DMS53 treated with DMSO at 0.1 percent for 48 hours (cell line): ENCODE results near the gene JMY.
A peak's percentile ranks its signal among the peaks of the same experiment; 100 is the strongest.
"Not testable (repeated sequence)": the region's sequence is repeated elsewhere in the genome, so short reads cannot be mapped to it uniquely, and the experiment has no call there.

Experiments used
- DNase-seq: peaks from one replicate; lab custom pipeline; 2025; ENCODE audit not compliant: unreplicated experiment; lab: John Stamatoyannopoulos, UW

Gene JMY

DNA sequence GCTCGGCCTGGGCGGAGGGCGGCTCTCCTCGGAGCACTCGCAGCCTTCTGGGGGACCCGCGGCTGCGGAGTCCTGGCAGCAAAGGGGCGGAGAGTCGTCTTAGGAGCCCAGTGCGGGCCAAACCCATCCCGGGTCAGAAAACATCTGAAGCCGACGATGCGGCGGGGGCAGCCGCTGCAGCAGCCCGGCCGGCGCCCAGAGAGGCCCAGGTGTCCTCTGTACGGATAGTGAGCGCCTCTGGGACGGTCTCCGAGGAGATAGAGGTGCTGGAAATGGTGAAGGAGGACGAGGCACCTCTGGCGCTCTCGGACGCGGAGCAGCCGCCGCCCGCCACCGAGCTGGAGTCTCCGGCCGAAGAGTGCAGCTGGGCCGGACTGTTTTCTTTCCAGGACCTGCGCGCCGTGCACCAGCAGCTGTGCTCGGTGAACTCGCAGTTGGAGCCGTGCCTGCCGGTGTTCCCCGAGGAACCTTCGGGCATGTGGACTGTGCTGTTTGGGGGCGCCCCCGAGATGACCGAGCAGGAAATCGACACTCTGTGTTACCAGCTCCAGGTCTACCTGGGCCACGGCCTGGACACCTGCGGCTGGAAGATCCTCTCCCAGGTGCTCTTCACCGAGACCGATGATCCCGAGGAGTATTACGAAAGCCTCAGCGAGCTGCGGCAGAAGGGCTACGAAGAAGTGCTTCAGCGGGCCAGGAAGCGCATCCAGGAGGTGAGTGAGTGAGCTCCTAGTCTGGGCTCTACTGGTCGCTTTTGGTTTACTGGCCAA, 1.2 kb downstream of the JMY start:
- DNase-seq = peak; percentile 56

DNA sequence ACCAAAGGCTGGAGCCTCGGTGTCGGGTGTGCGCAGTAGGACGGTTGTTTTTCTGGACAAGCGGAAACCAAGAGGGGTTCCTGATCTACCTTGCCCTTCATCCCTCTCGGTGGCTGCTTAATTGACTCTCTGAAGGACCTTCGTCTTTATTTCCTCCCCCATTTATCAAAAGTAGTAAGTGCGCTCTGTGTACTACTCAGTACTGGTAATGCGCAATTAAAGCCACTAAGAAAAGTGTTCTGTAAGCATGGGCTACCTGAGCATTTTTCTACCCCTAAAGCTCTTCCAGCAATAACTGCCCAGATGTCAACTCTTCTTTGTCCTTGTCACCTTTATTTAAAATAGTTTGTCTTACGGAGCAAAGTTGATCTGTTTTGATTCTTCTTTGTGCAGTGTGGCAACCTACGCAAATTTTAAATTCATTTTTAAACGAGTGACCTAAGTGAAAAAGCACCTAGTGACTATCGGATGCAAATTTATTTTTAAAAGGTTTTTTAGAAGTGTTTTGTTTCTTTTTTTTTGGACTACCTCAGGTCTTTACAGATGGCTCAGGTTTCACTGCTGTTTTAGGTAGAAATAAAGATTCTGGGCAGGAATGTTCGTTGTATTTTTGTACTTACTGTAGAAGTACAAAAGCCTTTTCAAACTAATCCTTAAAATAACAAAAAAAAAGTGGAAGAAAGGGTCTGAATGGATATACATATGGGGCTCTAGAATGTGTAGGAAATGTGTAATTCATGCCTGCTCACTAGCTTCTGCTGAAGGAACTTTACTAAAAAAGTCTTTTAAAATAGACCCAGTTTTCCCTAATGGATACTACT, 2.0 kb downstream of the JMY start:
- DNase-seq = peak; percentile 56

DNA sequence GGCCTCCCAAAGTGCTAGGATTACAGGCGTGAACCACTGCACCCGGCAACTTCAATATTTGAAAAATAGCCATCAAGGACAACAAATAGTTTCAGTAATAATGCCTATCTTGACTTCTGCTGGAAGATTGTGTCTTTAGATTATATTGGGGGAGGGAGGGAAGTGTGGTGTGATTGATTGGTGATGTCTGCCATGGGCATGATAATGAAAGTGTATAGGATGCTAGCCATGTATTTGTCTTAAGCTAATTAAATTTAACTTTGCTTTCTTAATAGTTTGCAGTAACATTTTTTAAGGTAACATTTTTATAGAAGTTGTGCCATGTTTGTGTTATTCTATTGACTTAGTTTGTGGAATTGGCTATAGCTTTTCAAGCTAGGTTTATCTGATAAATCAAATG, 4.6 kb downstream of the JMY start:
- no peak for DNase-seq

DNA sequence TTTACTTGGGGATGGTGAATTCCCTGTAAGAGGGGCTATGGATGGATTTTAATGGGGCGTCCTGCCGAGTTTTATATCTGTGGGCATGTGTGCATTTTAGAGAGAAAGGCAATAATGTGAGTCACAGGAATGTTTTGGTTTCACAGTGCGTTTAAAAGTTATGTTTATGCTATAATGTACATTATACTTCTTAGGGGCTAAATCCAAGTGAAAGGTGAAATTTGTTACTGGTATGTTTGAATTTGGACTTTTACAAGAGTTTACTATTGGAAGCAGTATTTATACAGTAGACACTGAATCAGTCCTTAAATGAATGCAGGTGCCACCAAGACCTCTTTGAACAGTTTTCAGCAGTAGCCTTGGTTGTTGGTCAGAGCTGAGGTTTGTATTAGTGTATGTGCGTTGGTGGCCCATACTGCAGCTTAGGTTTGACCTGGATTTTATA, 5.6 kb downstream of the JMY start:
- DNase-seq = no peak

DNA sequence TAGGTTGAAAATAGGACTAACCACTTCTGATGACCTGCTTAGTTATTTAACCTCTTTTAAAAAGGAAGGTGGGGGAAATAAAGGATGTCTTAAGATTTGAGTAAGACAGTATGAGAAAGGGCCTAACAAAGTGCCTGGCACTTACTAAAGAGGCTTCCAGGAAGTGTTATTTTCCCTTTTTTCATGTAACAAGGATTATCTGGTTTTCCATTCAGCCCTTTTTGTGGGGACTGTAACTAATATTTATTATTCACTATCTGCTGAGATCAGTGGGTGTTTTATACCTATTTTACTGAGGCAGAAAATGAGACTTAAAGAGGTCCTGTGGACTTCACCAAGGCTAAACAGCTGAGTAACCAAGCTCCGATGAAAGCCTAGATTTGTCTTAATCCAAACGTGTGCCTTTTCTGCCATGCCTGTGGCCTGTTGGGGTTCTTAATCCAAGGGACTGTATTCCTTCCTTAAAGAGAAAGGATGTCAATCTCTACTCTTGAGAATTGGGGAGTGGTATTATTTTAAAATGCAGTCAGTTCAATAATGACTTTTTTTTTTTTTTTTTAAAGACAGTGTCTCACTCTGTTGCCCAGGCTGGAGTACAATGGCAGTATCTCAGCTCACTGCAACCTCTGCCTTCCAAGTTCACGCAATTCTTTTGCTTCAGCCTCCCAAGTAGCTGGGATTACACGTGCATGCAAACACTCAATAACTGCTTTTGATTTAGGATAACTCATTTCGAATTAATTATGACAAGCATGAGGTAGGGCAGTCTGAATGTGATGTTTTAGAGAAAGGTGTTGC, 6.5 kb downstream of the JMY start:
- DNase-seq = no peak

DNA sequence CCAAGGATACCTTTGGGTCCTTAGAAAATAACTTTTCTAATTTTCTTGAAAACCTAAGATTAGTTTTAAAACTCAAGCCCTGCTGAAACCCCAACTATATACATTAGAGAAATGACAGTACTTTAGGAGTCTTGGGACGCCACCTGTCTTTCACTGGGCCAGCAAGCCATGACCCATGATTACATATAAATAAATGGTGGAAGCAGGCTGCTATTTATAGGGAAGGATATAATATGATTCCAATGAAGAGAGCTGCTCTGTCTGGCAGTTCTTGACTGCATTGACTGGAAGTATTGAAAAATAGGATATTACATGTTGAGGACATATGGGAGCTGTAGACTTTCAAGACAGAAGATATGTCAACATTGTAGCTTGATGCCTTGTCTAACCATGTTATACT, 7.3 kb downstream of the JMY start:
- DNase-seq = no peak

DNA sequence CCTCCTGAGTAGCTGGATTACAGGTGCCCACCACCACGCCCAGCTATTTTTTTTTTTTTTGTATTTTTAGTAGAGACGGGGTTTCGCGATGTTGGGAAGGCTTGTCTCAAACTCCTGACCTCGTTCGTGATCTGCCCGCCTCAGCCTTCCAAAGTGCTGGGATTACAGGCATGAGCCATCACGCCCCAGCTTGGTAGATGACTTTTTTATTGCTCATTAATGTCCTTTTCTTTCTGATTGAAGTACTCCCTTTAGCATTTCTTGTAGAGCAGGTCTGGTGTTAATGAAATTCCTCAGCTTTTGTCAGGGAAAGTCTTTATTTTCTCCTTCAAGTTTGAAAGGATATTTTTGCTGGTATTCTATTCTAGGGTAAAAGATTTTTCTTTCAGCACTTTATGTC, 18.1 kb downstream of the JMY start:
- DNase-seq = not testable (repeated sequence)

DNA sequence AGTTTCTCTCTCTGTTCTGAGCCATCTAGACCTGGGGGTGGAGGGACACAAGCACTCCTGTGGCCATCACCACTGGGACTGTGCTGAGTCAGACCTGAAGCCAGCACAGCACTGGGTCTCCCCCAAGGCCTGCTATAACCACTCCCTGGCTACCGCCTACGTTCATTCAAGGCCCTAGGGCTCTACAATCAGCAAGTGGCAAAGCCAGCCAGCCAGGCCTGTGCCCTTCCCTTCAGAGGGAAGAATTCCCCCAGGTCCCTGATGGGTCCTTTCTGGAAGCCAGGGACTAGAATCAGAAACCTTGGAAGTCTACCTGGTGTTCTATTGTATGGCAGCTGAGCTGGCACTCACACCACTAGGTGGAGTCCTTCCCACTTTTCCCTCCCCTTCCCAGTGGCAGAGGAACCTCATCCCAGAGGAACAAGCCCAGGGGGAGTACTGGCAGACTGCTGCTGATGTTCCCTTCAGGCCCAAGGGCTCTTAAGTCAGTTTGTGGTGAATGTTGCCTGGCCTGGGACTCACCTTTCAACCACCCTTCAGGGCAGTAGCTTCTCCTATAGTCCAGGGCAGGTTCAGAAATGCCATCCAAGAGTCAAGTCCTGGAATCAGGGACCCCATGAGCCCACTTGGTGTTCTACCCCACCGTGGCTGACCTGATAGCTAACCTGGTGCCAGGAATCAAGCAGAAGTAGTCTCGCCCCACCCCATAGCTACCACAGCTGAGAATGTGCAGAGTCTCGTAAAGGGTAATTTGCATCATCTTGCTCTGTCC, 20.0 kb downstream of the JMY start:
- peak; percentile 58 for DNase-seq

DNA sequence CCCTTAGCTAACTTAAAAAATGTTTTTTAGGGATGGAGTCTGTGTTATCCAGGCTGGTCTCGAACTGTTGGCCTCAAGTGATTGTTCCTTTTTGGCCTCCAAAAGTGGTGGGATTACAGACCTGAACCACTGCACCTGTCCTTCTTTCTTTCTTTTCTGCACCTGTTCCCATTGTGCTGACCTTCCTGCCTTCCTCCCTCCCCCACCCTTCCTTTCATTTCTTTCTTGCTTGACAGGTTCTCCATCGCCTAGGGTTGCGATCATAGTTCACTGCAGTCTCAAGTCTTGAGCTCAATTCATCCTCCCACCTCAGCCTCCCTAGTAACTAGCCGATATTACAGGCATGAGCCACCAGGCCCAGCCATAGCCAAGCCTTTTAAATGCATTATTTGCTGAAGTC, 20.6 kb downstream of the JMY start:
- DNase-seq = no peak

DNA sequence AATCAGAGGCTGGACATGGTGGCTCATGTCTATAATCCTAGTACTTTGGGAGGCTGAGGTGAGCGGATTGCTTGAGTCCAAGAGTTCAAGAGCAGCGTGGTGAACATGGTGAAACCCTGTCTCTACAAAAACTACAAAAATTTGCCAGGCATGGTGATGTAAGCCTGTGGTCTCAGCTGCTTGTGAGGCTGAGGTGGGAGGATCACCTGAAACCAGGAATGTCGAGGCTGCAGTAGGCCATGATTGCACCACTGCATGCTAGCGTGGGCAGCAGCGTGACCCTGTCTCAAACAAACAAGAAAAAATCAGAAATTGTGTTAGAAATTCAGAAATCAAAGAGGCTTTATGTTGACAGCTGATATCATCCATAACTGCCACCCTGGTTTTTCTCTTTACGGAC, 21.4 kb downstream of the JMY start:
- DNase-seq = no peak

DNA sequence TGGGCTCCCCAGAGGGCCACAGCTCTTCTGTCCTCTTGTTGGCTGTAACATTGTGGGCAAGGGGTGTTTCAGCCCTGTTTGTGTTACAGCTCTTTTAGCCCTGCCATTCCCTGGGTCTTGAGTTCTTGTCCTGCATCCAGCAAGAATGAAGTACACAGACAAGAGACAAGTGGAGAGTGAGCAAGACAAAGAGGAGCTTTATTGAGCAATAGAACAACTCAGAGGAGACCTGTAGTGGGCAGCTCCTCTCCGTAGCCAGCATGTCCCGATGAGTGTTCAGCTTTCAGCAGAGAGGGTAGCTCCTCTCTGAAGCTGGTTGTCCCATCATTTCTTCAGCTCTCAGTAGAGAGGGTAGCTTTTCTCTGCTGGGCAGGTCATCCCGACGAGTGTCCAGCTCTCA, 22.9 kb downstream of the JMY start:
- DNase-seq = no peak

DNA sequence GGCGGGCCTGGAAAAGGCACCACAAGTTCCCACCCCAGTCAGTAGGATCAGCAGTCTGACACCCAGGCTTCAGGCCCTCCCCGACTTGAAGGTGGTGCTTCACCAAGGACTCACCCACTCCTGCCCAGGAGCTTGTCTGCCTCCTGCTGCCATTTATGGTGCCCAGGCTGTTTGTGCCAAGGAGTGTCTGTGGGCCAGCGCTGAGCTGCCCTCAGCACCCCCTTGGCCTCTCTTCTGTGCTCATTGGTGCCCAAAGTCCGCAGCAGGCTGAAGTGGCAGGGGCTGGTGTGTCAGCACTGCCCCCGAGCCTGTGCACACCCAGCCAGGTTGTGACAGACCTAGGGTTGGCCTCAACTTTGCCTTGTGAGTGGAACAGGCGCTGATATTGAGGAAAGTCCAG, 23.5 kb downstream of the JMY start:
- DNase-seq = no peak

DNA sequence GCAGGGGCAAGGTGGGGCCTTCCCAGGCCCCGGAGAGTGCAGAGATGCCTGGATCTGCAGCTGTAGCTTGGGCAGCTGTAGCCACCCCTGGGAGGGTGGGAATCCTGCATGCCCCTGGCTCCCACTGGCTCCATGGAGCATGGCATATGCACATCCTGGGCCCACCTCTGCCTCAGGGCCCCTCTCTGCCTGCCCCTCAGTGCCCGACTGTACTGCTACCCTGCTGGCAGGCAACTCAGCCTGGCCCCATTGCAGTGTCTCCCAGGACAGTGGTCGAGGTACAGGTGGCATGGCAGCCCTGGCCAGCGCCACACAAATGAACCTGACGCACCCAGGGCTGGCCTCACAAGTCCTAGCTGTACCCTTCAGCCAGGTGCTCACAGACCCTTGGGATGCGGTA, 23.9 kb downstream of the JMY start:
- DNase-seq = no peak

DNA sequence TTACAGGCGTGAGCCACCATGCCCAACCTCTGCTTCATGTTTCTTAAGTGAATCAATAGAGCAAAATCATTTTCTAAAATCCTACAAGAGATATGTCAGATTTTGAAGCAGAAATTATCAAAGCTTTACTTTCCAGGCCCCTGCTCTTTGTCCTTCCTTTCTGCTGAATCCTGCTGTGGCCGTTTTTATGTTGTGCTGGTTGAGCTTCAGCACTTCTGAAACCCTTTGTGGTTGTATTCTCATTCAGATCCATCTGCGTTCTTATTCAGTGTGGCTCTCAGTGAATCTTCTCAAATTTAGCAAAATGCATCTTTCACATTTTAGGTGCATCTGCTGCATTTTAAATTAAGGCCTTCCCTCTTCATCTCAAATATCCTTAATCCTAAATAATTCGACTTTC, 26.0 kb downstream of the JMY start:
- DNase-seq = no peak

DNA sequence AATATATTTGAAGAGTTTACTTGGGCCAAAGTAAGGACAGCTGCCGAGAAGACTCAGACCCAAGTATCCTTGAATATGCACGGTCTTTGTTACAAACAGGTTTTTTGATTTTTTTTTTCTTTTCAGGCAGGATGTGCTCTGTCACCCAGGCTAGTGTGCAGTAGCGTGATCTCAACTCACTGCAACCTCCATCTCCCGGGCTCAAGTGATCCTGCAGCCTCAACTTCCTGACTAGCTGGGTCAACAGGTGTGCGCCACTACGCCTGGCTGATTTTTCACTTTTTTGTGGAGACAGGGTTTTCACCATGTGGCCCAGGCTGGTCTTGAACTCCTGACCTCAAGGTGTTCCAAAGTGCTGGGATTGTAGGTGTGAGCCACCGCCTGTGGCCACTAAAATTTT, 27.4 kb downstream of the JMY start:
- DNase-seq = no peak

DNA sequence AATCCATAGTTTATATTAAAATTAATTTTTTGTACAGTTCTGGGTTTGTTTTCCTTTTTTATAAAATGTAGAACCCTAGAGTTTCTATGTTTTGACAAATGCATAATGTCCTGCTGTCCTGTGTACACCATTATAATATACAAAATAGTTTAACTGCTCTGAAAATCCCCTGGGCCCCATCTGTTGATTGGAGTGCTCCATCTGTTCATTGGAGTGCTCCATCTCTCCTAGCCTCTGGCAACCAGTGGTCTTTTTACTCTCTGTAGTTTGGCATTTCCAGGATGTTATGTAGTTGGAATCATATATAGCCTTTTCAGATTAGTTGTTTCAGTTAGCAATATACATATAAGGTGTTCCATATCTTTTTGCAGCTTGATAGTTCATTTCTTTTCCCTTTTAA, 31.2 kb downstream of the JMY start:
- no peak for DNase-seq

DNA sequence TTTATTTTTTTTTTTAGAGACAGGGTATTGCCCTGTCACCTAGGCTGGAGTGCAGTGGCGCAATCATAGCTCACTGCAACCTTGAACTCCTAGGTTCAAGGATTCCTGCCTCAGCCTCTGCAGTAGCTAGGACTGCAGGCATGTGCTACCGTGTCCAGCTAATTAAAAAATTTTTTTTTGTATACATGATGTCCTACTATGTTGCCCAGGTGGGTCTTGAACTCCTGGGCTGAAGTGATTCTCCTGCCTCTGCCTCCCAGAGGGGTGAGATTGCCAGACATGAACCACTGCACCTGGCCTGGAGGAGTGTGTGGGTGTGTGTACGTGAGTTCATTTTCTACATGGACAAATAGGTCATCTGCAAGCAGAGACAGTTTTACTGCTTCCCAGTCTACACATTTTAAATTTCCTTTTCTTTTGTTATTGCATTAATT, 33.8 kb downstream of the JMY start:
- DNase-seq = no peak

DNA sequence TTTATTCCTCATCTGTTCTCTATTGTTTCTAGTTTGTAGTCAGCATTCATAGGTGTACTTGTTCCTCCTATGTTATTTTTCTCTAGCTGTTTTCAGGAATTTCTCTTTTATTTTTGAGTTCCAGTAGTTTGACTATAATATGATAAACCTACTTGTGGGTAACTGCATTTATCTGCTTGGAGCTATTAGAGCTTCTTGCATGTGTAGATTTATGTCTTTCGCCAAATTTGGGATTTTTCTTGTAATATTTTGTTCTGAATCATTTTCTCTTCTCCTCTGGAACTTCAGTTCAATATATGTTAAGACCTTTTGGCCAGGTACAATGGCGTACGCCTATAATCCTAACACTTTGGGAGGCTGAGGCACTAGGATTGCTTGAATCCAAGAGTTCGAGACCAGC, 37.4 kb downstream of the JMY start:
- no peak for DNase-seq

DNA sequence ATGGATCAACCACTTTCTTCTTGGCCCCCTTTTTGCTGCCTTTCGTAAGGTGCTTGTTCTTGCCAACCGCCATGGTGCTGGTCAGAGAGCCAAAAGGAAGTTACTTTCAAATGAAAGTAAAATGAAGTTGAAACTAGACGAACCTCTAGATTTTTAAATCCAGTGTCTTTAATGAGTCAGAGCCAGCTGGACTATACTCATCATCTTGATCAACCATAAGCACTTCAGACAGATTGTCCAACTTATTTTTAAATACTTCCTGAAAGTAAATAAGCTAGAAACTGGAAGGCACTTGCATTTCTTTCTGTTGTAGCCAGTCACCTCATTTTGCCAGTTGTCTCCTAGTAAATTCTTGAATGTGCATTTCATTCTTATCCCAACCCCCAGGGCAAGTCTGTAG, 48.9 kb downstream of the JMY start:
- DNase-seq = no peak

DNA sequence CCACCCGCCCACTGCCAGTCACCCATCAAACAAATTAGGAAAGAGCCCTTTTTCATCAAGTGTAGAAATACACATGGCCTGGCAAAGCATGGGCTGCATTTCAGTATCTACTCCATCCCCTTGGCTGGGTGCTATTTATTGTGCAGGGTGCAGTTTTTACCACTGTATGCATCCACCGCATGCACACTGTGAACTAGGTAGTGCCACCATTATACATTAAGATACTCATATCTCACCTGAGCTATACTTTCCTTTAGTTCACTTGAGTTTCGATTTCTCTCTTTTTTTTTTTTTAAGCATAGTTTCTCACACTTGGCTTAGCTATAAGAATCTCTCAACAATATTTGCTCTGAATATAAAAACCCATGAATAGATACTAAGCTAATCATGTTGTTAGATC, 49.4 kb downstream of the JMY start:
- no peak for DNase-seq

DNA sequence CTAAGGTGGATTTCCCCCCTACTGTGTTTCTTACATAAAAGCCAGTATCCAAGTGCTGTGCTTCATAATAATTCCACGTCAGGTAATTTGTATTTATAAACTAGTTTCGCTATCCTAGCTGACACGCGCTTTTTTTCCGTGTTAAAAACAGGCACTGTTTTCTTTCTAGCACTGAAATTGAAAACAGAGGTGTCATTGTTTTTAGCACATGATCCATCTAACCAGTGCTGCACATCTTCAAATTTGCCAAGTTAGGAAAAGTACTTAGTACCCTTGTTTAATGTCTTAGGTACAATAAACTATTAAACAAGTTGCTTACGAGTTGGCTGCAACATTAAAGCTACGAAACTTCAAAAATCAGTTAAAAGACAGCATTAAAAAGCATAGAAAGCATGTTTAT, 49.9 kb downstream of the JMY start:
- no peak for DNase-seq
